Esophagus muscularis mucosa (tissue), 4 donors: ENCODE data around the gene ANKRD12.
"Not testable (repeated sequence)": the region's sequence is repeated elsewhere in the genome, so short reads cannot be mapped to it uniquely, and the experiment has no call there.

ENCODE experiments used
- CTCF ChIP-seq, 3 experiments: fragments of 200-600 bp in 2 of 3; fragments of 450-650 bp in 1 of 3; sonication (generic) in 2 of 3; IDR thresholded peaks; one replicate each; pipeline ENCODE4 v1.5.1; 2017 to 2019; ENCODE audit warnings: antibody characterized with exemption in 3 of 3, mild to moderate bottlenecking in 2 of 3, moderate library complexity in 1 of 3
- EP300 ChIP-seq: sonication (generic); formaldehyde crosslinking; IDR thresholded peaks from one replicate; pipeline ENCODE4 v1.6.1; 2017; ENCODE audit warnings: antibody characterized with exemption
- POLR2A ChIP-seq: fragments of 450-650 bp; IDR thresholded peaks from one replicate; pipeline ENCODE4 v1.6.1; 2017; ENCODE audit warnings: antibody characterized with exemption, moderate library complexity, mild to moderate bottlenecking, low read depth
- POLR2AphosphoS5 ChIP-seq, 2 donors: sonication (generic); formaldehyde crosslinking; IDR thresholded peaks; one replicate each; pipeline ENCODE4 v1.6.1; 2017; ENCODE audit warnings: antibody characterized with exemption in 2 of 2

GRCh38 chr18:9093109-9093508 is 43.5 kb upstream of the ANKRD12 start:
- not testable (repeated sequence) for TF ChIP-seq CTCF (IDR thresholded peaks at IDR 0.05); POLR2A; POLR2AphosphoS5 (IDR thresholded peaks at IDR 0.05); EP300
